H1 (cell line): ENCODE data around the gene PRKACA. TPM values are rescaled to one million over a fixed set of nuclear protein-coding genes. Genes with fewer than 3 reads are reported as not detected.

ENCODE experiments used
- CTCF ChIA-PET: fragments of 300-600 bp; sonication (Branson Sonifier 250); formaldehyde crosslinking; loops from one replicate; lab custom pipeline; 2021; ENCODE audit not compliant: partially characterized antibody; lab: Charles Lee
- POLR2A ChIA-PET: fragments of 300-600 bp; sonication (Branson Sonifier 250); formaldehyde crosslinking; loops from one replicate; lab custom pipeline; 2021; ENCODE audit warnings: inconsistent platforms; ENCODE audit not compliant: partially characterized antibody; lab: Charles Lee
- DNase-seq, 2 experiments: peaks; one replicate each; pipeline versions ENCODE4 v3.0.0 to v3.0.0-alpha.2; 2010 to 2022; ENCODE audit warnings: low spot score in 2 of 2, low read depth in 1 of 2, mixed read lengths in 1 of 2
- FAIRE-seq: peaks from 2 replicates; lab custom pipeline; 2011; peaks lifted over from hg19 to GRCh38; lab: Jason Lieb, UNC
- H2AFZ ChIP-seq: 2 replicates; pipeline ENCODE4 v1.8.1; 2012; ENCODE audit warnings: low read length, inconsistent platforms
- H2AK5ac ChIP-seq: 2 replicates; pipeline ENCODE4 v1.6.1; 2013; ENCODE audit warnings: low read depth, low read length
- H2BK120ac ChIP-seq: replicated peaks from 2 replicates; pipeline ENCODE3; 2013; ENCODE audit warnings: low read depth, low read length, inconsistent platforms
- H2BK12ac ChIP-seq: 2 replicates; pipeline ENCODE4 v1.6.1; 2013; ENCODE audit warnings: low read depth, low read length
- H2BK15ac ChIP-seq: 2 replicates; pipeline ENCODE4 v1.6.1; 2013; ENCODE audit warnings: low read length
- H2BK20ac ChIP-seq: 2 replicates; pipeline ENCODE4 v1.6.1; 2013; ENCODE audit warnings: low read length
- H2BK5ac ChIP-seq: 2 replicates; pipeline ENCODE4 v1.6.1; 2013; ENCODE audit warnings: low read depth, low read length
- H3K14ac ChIP-seq: 2 replicates; pipeline ENCODE4 v1.6.1; 2013; ENCODE audit warnings: inconsistent platforms; ENCODE audit not compliant: insufficient read length
- H3K18ac ChIP-seq: 2 replicates; pipeline ENCODE4 v1.6.1; 2013; ENCODE audit warnings: low read length; ENCODE audit errors: extremely low read depth
- H3K23ac ChIP-seq: 2 replicates; pipeline ENCODE4 v1.6.1; 2013; ENCODE audit warnings: inconsistent platforms; ENCODE audit not compliant: insufficient read length
- H3K23me2 ChIP-seq: 2 replicates; pipeline ENCODE4 v1.6.1; 2013; ENCODE audit warnings: low read depth, low read length
- H3K27ac ChIP-seq: 2 replicates; pipeline ENCODE4 v1.6.1; 2011; ENCODE audit warnings: low read depth, low read length, inconsistent platforms
- H3K27me3 ChIP-seq, 4 experiments: replicated peaks in 1 of 4; 1 replicate in 1 of 4; 2 replicates in 3 of 4; pipeline versions ENCODE4 v1.6.1 to v1.8.1; 2011 to 2013; ENCODE audit warnings: low read length in 3 of 4, mild to moderate bottlenecking in 3 of 4, inconsistent platforms in 2 of 4, mixed read lengths in 2 of 4, moderate library complexity in 1 of 4; ENCODE audit not compliant: control insufficient read depth in 3 of 4, insufficient read depth in 3 of 4; ENCODE audit errors: extremely low read depth in 1 of 4
- H3K36me3 ChIP-seq, 4 experiments: 2 replicates each; pipeline versions ENCODE4 v1.6.1 to v1.8.1; 2011 to 2013; ENCODE audit warnings: mild to moderate bottlenecking in 4 of 4, low read length in 3 of 4, moderate library complexity in 2 of 4, control low read depth in 1 of 4, inconsistent platforms in 1 of 4; ENCODE audit not compliant: insufficient read depth in 4 of 4, control insufficient read depth in 2 of 4
- H3K4ac ChIP-seq: replicated peaks from 2 replicates; pipeline ENCODE3; 2013; ENCODE audit warnings: low read length, low read depth, mixed read lengths, inconsistent platforms; ENCODE audit not compliant: insufficient read length
- H3K4me1 ChIP-seq, 4 experiments: replicated peaks in 1 of 4; 1 replicate in 1 of 4; 2 replicates in 3 of 4; pipeline versions ENCODE4 v1.6.1 to v1.8.1; 2011 to 2013; ENCODE audit warnings: low read length in 3 of 4, inconsistent platforms in 2 of 4, mixed read lengths in 1 of 4; ENCODE audit not compliant: insufficient read depth in 4 of 4, control insufficient read depth in 3 of 4
- H3K4me2 ChIP-seq, 2 experiments: 2 replicates each; pipeline versions ENCODE4 v1.6.1 to v1.8.1; 2011 to 2013; ENCODE audit warnings: low read depth in 2 of 2, low read length in 2 of 2, control low read depth in 1 of 2, inconsistent platforms in 1 of 2, mild to moderate bottlenecking in 1 of 2; ENCODE audit not compliant: insufficient read depth in 1 of 2
- H3K4me3 ChIP-seq, 4 experiments: fragments of 200-600, 300-600 bp in 1 of 4; sonication (generic), shearing (Covaris generic), sonication (Bioruptor Twin) in 1 of 4; 2 replicates each; pipeline versions ENCODE4 v1.5.1 to v1.8.1; 2011 to 2016; ENCODE audit warnings: low read length in 4 of 4, low read depth in 3 of 4, control low read depth in 2 of 4, inconsistent platforms in 2 of 4, mild to moderate bottlenecking in 2 of 4, mixed read lengths in 1 of 4, moderate library complexity in 1 of 4; ENCODE audit not compliant: insufficient read depth in 2 of 4; ENCODE audit errors: extremely low read depth in 1 of 4
- H3K56ac ChIP-seq: replicated peaks from 2 replicates; pipeline ENCODE3; 2013; ENCODE audit warnings: low read depth, mild to moderate bottlenecking, mixed read lengths, low read length, inconsistent platforms; ENCODE audit not compliant: insufficient read length
- H3K79me1 ChIP-seq: 2 replicates; pipeline ENCODE4 v1.6.1; 2013; ENCODE audit warnings: low read depth, low read length, control low read depth
- H3K79me2 ChIP-seq, 2 experiments: 2 replicates each; pipeline versions ENCODE4 v1.6.1 to v1.8.1; 2012 to 2013; ENCODE audit warnings: low read length in 2 of 2, mild to moderate bottlenecking in 2 of 2, inconsistent platforms in 1 of 2; ENCODE audit not compliant: insufficient read depth in 2 of 2, control insufficient read depth in 1 of 2
- H3K9ac ChIP-seq, 4 experiments: replicated peaks in 1 of 4; 1 replicate in 1 of 4; 2 replicates in 3 of 4; pipeline versions ENCODE4 v1.6.1 to v1.8.1; 2011 to 2013; ENCODE audit warnings: low read depth in 3 of 4, low read length in 3 of 4, control low read depth in 2 of 4, mild to moderate bottlenecking in 2 of 4, moderate library complexity in 2 of 4, inconsistent platforms in 1 of 4; ENCODE audit errors: extremely low read depth in 1 of 4
- H3K9me3 ChIP-seq, 2 experiments: 2 replicates each; pipeline versions ENCODE4 v1.6.1 to v1.8.1; 2012 to 2013; ENCODE audit warnings: mild to moderate bottlenecking in 2 of 2, moderate library complexity in 2 of 2, control low read depth in 1 of 2, inconsistent platforms in 1 of 2, low read depth in 1 of 2, low read length in 1 of 2, mixed read lengths in 1 of 2; ENCODE audit not compliant: insufficient read depth in 2 of 2
- H4K20me1 ChIP-seq, 2 experiments: replicated peaks in 1 of 2; 2 replicates each; pipeline versions ENCODE3 to v1.8.1; 2011 to 2013; ENCODE audit warnings: inconsistent platforms in 2 of 2, low read length in 2 of 2, mild to moderate bottlenecking in 1 of 2; ENCODE audit not compliant: insufficient read depth in 2 of 2, control insufficient read depth in 1 of 2
- H4K5ac ChIP-seq: 2 replicates; pipeline ENCODE4 v1.6.1; 2013; ENCODE audit warnings: low read length, low read depth, mixed read lengths, inconsistent platforms; ENCODE audit not compliant: insufficient read length
- H4K8ac ChIP-seq: 2 replicates; pipeline ENCODE4 v1.8.0; 2013; ENCODE audit warnings: mild to moderate bottlenecking, moderate library complexity, low read length, inconsistent platforms; ENCODE audit not compliant: insufficient read depth; ENCODE audit errors: extremely low read depth
- H4K91ac ChIP-seq: replicated peaks from 2 replicates; pipeline ENCODE3; 2013; ENCODE audit warnings: low read length, mixed read lengths, inconsistent platforms; ENCODE audit not compliant: insufficient read length
- CHD2 ChIP-seq: IDR thresholded peaks from 2 replicates; pipeline ENCODE4 v1.6.1; 2012; ENCODE audit warnings: low read length, improper control_type of control experiment
- CTBP2 ChIP-seq: IDR thresholded peaks from 2 replicates; pipeline ENCODE4 v1.7.0; 2011; ENCODE audit warnings: borderline replicate concordance, mild to moderate bottlenecking, moderate library complexity, mixed read lengths, low read length; ENCODE audit not compliant: insufficient read depth, insufficient read length
- KDM5A ChIP-seq: fragments of 200-600 bp; IDR thresholded peaks from 2 replicates; pipeline ENCODE4 v1.7.1; 2012; ENCODE audit warnings: mild to moderate bottlenecking, low read length, inconsistent platforms, mixed read lengths
- NANOG ChIP-seq: IDR thresholded peaks from 2 replicates; pipeline ENCODE4 v1.6.1; 2011; ENCODE audit warnings: low read length, low read depth, mild to moderate bottlenecking, inconsistent platforms; ENCODE audit not compliant: insufficient read depth, poor library complexity, severe bottlenecking
- POLR2A ChIP-seq, 2 experiments: IDR thresholded peaks; 1 replicate in 1 of 2; 2 replicates in 1 of 2; pipeline ENCODE4 v1.6.1; 2011; ENCODE audit warnings: low read depth in 2 of 2, low read length in 2 of 2, mild to moderate bottlenecking in 2 of 2; ENCODE audit errors: control extremely low read depth in 1 of 2
- RAD21 ChIP-seq, 2 experiments: IDR thresholded peaks in 1 of 2; conservative IDR thresholded peaks in 1 of 2; 2 replicates each; pipeline ENCODE4 v1.6.1; 2011; ENCODE audit warnings: low read depth in 2 of 2, low read length in 2 of 2, improper control_type of control experiment in 1 of 2, inconsistent platforms in 1 of 2, mild to moderate bottlenecking in 1 of 2, moderate library complexity in 1 of 2
- RNF2 ChIP-seq: fragments of 200-900, 300-1000 bp; sonication (generic); IDR thresholded peaks from 2 replicates; pipeline ENCODE4 v1.7.1; 2016; ENCODE audit warnings: borderline replicate concordance, low read depth, mild to moderate bottlenecking, antibody characterized with exemption, low read length; ENCODE audit not compliant: poor library complexity, severe bottlenecking; ENCODE audit errors: missing control alignments
- WGBS, 2 experiments: shearing (Covaris generic) in 1 of 2; methylation state at CpG; one replicate each; pipeline versions ENCODE4 v1.1.6 to v1.1.7; 2013 to 2015; ENCODE audit warnings: low lambda C conversion rate in 2 of 2, mixed read lengths in 2 of 2, inconsistent platforms in 1 of 2, low coverage in 1 of 2, missing lambda C conversion rate in 1 of 2; ENCODE audit not compliant: insufficient replicate concordance in 2 of 2, insufficient coverage in 1 of 2, insufficient read length in 1 of 2; ENCODE audit errors: extremely low coverage in 1 of 2, missing lambda C conversion rate in 1 of 2; 5-methylcytosine and 5-hydroxymethylcytosine counted together
- polyA plus RNA-seq, 7 experiments: library from polyadenylated mRNA; depleted of rRNA in 3 of 7; stranded (reverse) in 5 of 7; unstranded in 2 of 7; fragments of >200 nt in 5 of 7; fragments of 200-250 nt in 2 of 7; gene quantifications; 1 replicate in 5 of 7; 2 replicates in 1 of 7; 4 replicates in 1 of 7; pipeline versions ENCODE4 v1.2.1 to v1.2.3, GENCODE V29; 2011 to 2013; ENCODE audit warnings: missing spikeins in 2 of 7, mixed read lengths in 2 of 7
- total RNA-seq: library from RNA; stranded (reverse); fragmentation: NEBNext Ultra II Directional; extraction: Animal tissue kit (Norgen Biotek cat#: 25700); gene quantifications from 2 replicates; pipeline ENCODE4 v1.2.1, GENCODE V29; 2021

The PRKACA gene
- total and polyA plus RNA-seq, 2 of the 8 experiments (the other 6 are each of a cell fraction or from before 2014, with no cell fraction given): 14.2 to 48.2 TPM

GRCh38 chr19:14081797-14082674, 35.5 kb downstream of the PRKACA start:
- peak overlapping the region; percentile 72 to 78 for H3K4me2 ChIP-seq
- H2BK5ac ChIP-seq: no peak overlapping the region
- no peak overlapping the region; a peak in 1 of 7 replicates for H3K9ac ChIP-seq
- FAIRE-seq (no peak), DNase-seq (no peak)
- peaks cover 0 to 2% of the 10 kb centered on the region in 2 experiments for H4K20me1 ChIP-seq
- H2AK5ac ChIP-seq: no peak overlapping the region
- no peak overlapping the region for H4K8ac ChIP-seq
- no peaks in the 10 kb centered on the region for H3K36me3 ChIP-seq
- no peak overlapping the region for H3K56ac ChIP-seq
- H2AFZ ChIP-seq: no peak overlapping the region
- TF ChIP-seq KDM5A (no peak), RAD21 (IDR thresholded peaks at IDR 0.05 in 1 of 2, conservative IDR thresholded peaks at IDR 0.05 in 1 of 2; ENCODE audit: low read depth in 2 of 2, low read length in 2 of 2) (no peak), CTBP2 (no peak), NANOG (no peak), CHD2 (no peak), POLR2A (IDR thresholded peaks at IDR 0.05; ENCODE audit: control extremely low read depth in 1 of 2, low read depth in 2 of 2, low read length in 2 of 2) (no peak), RNF2 (no peak)
- no peaks in the 10 kb centered on the region for H3K79me1 ChIP-seq
- no peak overlapping the region for H3K4ac ChIP-seq
- peaks cover 0 to 4% (median 0%) of the 10 kb centered on the region in 4 experiments; a peak in 3 of 7 replicates for H3K27me3 ChIP-seq
- no peak overlapping the region for H3K23ac ChIP-seq
- H2BK120ac ChIP-seq: no peak overlapping the region
- H3K79me2 ChIP-seq: no peaks in the 10 kb centered on the region
- H4K91ac ChIP-seq: no peak overlapping the region
- H3K9me3 ChIP-seq: no peaks in the 10 kb centered on the region
- no peak overlapping the region for H2BK15ac ChIP-seq
- H2BK12ac ChIP-seq: no peak overlapping the region
- H3K4me1 ChIP-seq: peaks cover 0 to 3% (median 0%) of the 10 kb centered on the region in 4 experiments; a peak in 1 of 7 replicates
- no peak overlapping the region for H3K27ac ChIP-seq
- peaks cover 4% of the 10 kb centered on the region; the same call in 1 of the 2 replicates for H3K23me2 ChIP-seq
- H4K5ac ChIP-seq: no peak overlapping the region
- H2BK20ac ChIP-seq: no peak overlapping the region
- WGBS, 2 experiments: 68% methylated on average over 14 of the region's 24 CpGs; no CpG with 5 or more reads in 1 of the 2 experiments
- ChIA-PET POLR2A (interaction anchor here (0.9 to 2.1 kb wide), 5 partner anchors 10 to 307 kb away, joined by 3 to 6 read pairs (median 3); a partner anchor contains a TSS), CTCF (interaction anchor here (0.6 to 11.2 kb wide), 10 partner anchors 10 to 267 kb away, joined by 3 to 75 read pairs (median 6); partner anchors contain the start of genes IL27RA, MISP3 and PALM3)
- no peak overlapping the region for H3K18ac ChIP-seq
- H3K4me3 ChIP-seq: peak overlapping the region; percentile 35 to 76 (median 47)
- no peak overlapping the region for H3K14ac ChIP-seq
